GM21825 (cell line): ENCODE results near the gene CAMK1.
A peak's percentile ranks its signal among the peaks of the same experiment; 100 is the strongest.

Experiments
- ATAC-seq: cut with Tn5 transposase; IDR thresholded peaks from one replicate; pipeline ENCODE4 v1.9.1; 2021; ENCODE audit warnings: mild to moderate bottlenecking, moderate library complexity; ENCODE audit not compliant: unreplicated experiment

CAMK1 gene

GRCh38 chr3:9793161-9793781, 23.5 kb upstream of the CAMK1 start:
- ATAC-seq = no peak

- ATAC-seq = peak; percentile 80
These were observed 22.8 kb upstream of the CAMK1 start, which contains the start of the genes ARPC4 and TADA3 for GRCh38 chr3:9792405-9793160. ARPC4 (plus strand) TSS chr3:9793082; CDS start chr3:9793122, 40 bp downstream. TADA3 (minus strand) TSS chr3:9792473; CDS start chr3:9791466, 1,007 bp downstream.

- no peak for ATAC-seq
These were observed 22.1 kb upstream of the CAMK1 start for GRCh38 chr3:9791790-9792404.

GRCh38 chr3:9791127-9791526, 21.4 kb upstream of the CAMK1 start:
- ATAC-seq = no peak

GRCh38 chr3:9787714-9788113, 18.0 kb upstream of the CAMK1 start:
- ATAC-seq = no peak

GRCh38 chr3:9786825-9787669, 17.3 kb upstream of the CAMK1 start:
- no peak for ATAC-seq

GRCh38 chr3:9786209-9786739, 16.5 kb upstream of the CAMK1 start:
- no peak for ATAC-seq

GRCh38 chr3:9785602-9786001, 15.9 kb upstream of the CAMK1 start:
- no peak for ATAC-seq

- ATAC-seq = no peak
These were observed 15.2 kb upstream of the CAMK1 start for GRCh38 chr3:9784965-9785364.

GRCh38 chr3:9783954-9784353, 14.2 kb upstream of the CAMK1 start:
- ATAC-seq = no peak

- ATAC-seq = no peak
These were observed 13.0 kb upstream of the CAMK1 start for GRCh38 chr3:9782770-9783169.

- ATAC-seq = no peak
These were observed 12.3 kb upstream of the CAMK1 start for GRCh38 chr3:9781978-9782603.

GRCh38 chr3:9781551-9781950, 11.8 kb upstream of the CAMK1 start:
- ATAC-seq = no peak

GRCh38 chr3:9780910-9781309, 11.2 kb upstream of the CAMK1 start:
- no peak for ATAC-seq

- no peak for ATAC-seq
These were observed 10.7 kb upstream of the CAMK1 start for GRCh38 chr3:9780458-9780812.

GRCh38 chr3:9779721-9780457, 10.1 kb upstream of the CAMK1 start:
- ATAC-seq = no peak

- no peak for ATAC-seq
These were observed 9.4 kb upstream of the CAMK1 start for GRCh38 chr3:9779075-9779593.

GRCh38 chr3:9778143-9779074, 8.7 kb upstream of the CAMK1 start:
- no peak for ATAC-seq

GRCh38 chr3:9777694-9778021, 7.9 kb upstream of the CAMK1 start:
- ATAC-seq = no peak
